Muscle of arm (tissue), 12 donors: Measurements from ENCODE around the gene SUPT3H. TPM values are rescaled to one million over a fixed set of nuclear protein-coding genes. Genes with fewer than 3 reads are reported as not detected.

ENCODE experiments used
- DNase-seq: peaks from one replicate; pipeline ENCODE4 v3.0.0-alpha.2; 2013
- polyA plus RNA-seq, 12 donors: library from polyadenylated mRNA; unstranded; fragments of 120-200 nt; gene quantifications; one replicate each; pipeline ENCODE4 v1.2.1, GENCODE V29; 2013; ENCODE audit not compliant: insufficient read length in 12 of 12

SUPT3H gene
- polyA plus RNA-seq, 12 donors, result 9.8 to 12.7 (median 11.8) TPM; not detected in 2

DNA sequence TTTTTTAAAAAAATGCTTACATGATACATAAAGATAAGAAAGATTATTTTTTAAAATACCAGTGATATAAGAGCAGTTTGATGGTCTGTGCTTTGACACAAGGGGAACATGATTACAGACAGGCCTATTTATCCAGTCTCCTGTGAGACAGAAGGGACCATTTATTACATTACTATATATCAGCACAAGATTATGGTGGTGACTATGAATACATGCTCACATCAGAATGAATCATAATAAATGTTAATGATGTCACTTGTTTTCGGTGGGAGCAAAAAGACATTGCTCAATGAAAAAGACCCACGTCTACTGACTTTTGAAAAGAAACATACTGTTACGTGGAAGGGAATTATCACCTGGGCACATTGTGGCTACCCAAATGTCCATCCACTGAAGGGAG lies 535.1 kb downstream of the SUPT3H start:
- no peak for DNase-seq

GRCh38 chr6:44841829-44842228 lies 535.9 kb downstream of the SUPT3H start:
- DNase-seq, result no peak

- DNase-seq, result no peak
These were observed 540.0 kb downstream of the SUPT3H start for GRCh38 chr6:44837741-44838140.

- no peak for DNase-seq
These were observed 540.5 kb downstream of the SUPT3H start for GRCh38 chr6:44837255-44837654.

- DNase-seq, result no peak
These were observed 544.5 kb downstream of the SUPT3H start for GRCh38 chr6:44833248-44833647.

GRCh38 chr6:44831002-44831610 lies 546.6 kb downstream of the SUPT3H start:
- no peak for DNase-seq

GRCh38 chr6:44829836-44830235 lies 547.9 kb downstream of the SUPT3H start:
- no peak for DNase-seq

- no peak for DNase-seq
These were observed 549.0 kb downstream of the SUPT3H start for GRCh38 chr6:44828780-44829179.

GRCh38 chr6:44826025-44826676 lies 551.6 kb downstream of the SUPT3H start:
- no peak for DNase-seq

DNA sequence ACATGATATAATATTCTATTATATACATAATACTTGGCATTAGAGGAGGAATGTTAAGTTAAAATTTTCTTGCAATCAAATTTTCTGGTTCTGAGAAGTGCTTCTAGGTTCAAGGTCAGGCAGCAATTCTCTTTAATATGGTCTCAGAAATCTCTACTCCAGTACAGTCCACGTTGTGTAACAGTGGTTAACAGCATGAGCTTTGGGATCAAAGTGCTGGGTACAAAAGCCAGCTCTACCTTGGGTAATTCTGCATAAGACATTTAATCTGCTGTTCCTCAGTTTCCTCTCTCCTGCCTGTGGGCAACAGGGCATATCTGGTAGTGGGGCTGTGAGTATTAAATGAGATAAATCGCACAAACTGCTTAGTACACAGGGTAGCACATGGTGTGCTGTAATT lies 552.5 kb downstream of the SUPT3H start:
- no peak for DNase-seq

- DNase-seq, result no peak
These were observed 553.2 kb downstream of the SUPT3H start for GRCh38 chr6:44824567-44824966.

DNA sequence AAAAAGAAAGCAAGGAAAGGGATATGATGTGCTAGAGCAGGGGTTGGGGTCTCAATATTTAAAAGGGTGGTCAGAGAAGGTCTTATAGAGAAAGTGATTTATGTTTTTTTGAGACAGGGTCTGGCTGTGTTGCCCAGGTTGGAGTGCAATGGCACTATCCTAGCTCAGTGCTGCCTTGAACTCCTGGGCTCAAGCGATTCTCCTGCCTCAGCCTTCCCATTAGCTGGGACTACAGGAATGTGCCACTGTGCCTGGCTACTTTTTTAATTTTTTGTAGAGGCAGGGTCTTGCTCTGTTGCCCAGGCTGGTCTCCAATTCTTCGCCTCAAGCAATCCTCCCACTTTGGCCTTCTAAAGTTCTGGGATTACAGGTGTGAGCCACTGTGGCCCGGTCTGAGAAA lies 557.0 kb downstream of the SUPT3H start:
- no peak for DNase-seq

DNA sequence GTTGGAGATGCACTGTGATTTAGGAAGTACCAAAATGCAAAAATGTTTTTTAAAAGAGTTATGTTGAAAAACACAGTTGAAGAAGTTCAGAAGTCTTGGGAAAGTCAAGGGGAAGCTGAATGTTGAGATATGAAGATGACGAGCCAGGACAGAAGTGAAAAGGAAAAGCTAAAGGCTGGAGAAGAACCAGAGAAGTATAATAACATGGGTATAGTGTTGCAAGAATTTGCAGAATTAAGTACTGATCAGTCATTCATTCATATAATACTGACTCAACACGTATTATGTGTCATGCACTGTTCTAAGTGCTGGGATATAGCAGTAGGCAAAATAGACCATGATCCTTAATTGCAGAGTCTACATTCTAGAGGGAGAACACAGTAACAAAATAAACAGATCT lies 557.4 kb downstream of the SUPT3H start:
- no peak for DNase-seq

DNA sequence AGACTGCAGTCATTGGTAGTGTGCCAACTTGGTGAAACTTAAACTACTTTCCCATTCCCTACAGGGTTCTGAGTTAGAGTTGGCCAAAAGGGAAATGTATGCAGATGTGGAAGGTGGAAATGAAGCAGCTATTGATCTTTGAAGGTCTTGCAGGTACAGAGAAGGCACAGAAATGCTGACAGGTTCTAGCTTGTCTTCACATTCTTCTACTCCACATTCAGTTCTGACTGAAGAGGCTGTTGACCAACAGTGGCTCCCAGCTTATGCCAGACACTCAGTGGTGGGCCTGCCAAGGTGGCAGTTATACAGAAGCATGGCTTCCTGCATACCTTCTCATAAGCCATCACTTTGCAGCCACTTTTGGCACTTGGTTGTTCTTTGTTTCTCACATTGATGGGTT lies 566.3 kb downstream of the SUPT3H start:
- no peak for DNase-seq

GRCh38 chr6:44809258-44809657 lies 568.5 kb downstream of the SUPT3H start:
- DNase-seq, result no peak

DNA sequence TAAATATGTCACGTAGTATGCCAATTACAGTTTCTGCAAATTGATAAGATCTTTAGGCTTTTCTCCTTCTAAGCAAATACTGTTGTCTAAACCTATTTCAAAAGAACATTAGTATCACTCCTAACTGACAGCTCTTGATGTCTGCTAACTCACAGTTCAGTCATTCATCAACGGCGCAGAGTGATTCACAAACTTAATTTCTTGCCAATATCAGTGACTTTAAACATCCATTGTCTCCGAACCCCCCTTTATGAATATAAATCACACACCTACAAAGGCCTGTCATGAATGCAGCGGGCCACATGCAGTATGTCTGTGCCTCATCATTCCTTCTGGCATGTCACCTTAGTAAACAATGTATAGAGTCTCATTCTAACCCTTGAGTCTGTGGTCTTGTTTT lies 569.6 kb downstream of the SUPT3H start:
- no peak for DNase-seq

DNA sequence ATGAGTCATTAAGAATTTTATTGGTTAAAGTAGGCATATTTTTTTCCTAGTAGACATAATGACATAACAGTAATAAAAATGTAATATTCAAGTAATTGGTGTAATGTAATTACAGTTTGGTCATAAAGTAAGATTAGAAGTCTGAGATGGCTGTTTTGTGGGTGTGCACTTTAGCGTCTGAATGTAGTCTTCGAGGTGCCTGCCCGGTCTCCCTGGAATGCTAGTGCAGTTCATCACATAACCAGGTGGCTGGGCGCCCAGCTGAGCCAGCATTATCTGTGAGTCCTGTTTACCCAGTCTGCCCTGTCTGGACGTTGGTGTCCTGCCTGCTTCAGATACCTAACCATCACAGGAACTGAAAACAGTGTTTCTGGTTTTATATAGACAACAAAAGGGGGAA lies 571.1 kb downstream of the SUPT3H start:
- DNase-seq, result no peak

- peak; percentile 62 for DNase-seq
These were observed 572.4 kb downstream of the SUPT3H start for GRCh38 chr6:44805238-44805846.

DNA sequence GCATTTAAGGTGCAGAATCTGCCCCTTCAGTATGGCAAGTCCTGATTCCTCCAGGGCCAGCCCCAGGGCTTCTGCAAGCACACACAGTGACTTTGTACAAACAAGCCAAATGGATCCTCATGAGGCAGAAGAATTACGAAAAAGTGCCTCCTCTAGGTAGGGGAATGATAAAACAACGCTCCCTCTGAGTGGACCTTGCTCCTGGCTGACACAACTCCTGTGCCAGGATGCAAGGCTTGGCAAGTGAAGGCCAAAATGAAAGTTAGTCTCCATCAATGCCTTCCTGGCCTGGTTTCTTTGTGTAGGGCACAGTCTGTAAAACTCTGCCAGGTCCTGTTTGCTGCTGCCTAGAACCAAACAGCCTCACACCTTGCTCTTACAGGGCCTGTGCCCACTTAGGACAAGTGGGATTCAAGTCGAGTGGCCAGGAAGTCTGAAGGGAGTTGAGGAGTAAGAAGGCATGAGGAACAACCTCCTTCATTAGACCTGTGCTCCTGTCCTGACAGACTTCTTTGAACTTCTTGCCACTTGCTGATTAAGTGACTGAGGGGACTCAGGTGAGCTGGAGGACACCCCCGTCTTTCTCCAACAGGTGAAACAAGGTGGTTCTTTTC lies 573.1 kb downstream of the SUPT3H start:
- no peak for DNase-seq

DNA sequence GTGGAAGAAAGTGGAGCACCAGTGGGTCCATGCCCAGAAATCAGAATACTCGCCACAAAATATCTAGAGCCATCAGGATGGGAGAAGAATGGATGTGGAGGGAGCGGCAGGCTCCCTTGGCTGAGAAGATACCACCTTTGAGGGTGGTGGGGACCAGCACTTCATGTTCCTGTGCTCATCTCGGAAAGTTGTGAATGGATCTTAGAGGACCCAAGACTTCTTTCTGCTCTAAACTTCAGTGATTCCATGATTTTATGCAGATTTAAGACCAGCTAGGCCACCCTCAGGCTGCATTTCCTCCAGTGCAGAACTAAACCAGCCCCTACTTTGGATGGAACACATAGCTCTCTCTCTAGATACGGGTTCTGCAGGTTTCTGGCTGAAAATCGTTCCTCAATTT lies 573.7 kb downstream of the SUPT3H start:
- no peak for DNase-seq

GRCh38 chr6:44800784-44801592 lies 576.7 kb downstream of the SUPT3H start:
- no peak for DNase-seq

DNA sequence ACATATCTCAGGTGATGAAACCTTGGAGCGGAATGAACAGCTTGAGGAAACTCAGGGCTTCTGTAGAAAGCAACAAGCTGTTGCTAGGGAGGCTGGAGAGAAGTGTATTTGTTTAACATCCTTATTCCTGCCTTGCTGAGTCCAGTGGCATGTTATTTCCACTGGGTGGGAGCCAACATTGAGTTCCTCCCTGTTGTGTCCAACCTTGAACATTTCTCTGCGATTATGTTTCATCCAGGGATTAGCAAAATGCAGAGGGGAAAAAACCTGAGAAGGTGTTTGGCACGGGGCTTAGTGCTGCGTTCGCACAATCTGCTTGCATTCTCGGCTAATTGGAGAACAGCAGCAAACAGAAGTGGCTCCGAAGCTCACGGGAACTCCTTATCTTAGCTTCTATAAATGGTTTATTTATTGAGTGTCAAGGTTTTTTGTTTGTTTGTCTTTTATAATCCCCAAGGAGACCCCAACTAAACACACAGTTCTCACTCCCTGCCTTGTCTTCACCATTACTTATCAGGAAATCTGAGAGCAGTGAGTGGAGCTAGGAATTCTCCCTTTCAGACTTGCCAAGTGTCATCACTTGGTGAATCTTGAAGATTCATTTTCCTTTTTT lies 577.5 kb downstream of the SUPT3H start:
- peak; percentile 69 for DNase-seq
